NCI-H82 (cell line): ENCODE data around the gene FHL1.

Experiments
- DNase-seq: peaks from one replicate; lab custom pipeline; 2025; lab: John Stamatoyannopoulos, UW

Gene FHL1

DNA sequence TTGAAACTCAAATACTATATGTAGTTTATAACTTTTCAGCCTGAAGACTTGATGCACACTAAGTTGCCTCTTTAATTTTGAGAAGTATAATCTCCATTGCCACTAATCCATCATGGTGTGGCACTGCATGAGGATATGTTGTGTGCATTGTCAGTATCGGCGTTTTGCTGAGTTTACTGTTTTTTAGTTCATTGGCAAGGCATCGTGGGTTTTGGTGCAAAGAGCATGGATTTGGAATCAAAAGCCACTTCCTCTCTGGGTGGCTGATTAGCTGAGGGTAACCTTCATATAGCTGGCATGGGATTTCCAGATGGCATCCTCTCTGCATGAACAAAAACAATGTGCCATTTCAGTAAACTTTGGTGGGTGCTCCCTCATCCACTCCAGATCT, 38.7 kb downstream of the FHL1 start:
- DNase-seq: no peak

DNA sequence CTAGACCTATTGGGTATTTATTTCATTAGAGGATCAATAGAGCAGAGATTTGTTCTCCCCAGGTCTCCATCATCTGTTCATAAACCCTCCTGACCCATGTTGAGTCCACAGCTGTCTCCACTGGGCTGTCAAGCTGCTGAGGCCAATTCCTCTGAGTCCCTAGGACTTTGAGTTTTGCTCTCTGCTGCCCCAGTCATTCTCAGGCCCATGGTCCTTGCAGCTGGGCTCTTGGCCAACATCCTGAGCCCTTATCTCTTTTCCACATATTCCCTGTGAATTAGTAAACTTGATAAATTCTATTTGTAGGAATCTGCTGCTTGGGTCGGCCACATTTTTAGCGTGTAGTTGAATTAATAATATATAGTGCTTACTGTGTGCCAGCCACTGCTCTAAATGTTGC, 41.9 kb downstream of the FHL1 start:
- no peak for DNase-seq

DNA sequence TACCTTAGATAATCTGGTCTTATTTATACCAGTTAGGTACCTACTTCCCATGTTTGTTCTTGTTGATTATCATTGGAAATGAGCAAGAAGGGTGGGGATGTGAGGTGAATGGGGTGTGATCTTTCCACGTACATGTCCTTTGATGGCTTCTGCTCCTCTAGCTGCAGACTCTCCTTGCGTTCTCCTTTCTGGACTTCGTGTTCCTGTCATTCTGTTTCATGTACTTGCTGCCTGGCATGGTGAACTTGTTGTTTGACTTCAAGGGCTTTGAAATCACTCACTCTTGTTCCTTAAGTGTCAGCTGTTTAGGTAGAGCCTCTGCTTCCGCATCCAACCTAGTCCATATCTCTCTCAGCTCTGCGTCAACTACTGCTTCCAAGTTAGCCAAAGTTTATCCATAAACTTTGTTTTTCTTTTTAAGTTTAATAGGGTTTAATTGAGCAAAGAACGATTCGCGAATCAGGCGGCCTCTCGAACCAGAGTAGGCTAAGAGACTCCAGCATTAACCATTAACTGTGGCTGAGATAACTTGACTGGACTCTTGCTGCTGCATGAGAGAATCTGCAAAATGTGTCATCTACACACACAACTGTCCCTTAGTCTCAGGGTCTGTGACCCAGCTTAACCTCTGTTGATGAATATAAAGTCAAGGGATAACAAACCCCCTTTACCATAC, 42.8 kb downstream of the FHL1 start:
- no peak for DNase-seq

DNA sequence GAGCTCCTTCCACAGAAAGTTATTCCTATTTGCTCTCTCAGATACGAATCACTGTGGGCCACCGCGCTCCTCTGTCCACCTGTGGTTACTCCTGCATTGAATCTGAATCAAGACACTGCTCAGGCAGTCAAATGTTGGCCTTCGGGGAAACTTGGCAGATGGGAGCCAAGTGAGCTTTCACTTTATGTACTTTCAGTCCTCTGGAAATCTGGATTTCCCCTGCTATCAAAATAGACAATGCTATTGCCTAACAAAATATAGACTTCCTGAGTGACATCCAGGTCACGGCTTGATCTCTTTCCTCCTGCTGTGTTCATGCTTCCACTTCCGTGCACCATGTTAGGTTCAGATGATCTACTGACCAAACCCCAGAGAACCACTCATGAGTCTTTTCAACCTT, 43.8 kb downstream of the FHL1 start:
- DNase-seq: no peak

DNA sequence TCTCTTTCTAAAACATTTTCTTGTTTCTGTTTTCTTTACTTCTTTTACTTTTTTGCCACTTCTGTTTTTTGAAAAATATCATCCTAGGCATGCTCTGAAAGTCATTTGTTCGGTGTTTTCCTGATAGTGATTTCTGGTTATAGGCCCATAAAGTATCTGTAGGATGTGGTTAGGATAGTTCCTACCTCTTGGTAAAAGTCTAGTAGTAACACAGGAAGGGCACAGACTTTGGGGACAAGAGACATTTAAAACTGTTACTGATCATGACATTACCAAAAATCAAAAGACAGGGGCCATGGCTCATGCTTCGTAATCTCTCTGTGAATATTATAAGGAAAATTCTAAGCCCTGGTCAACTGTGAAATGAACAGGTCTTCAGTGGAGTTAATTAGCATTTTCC, 44.8 kb downstream of the FHL1 start:
- no peak for DNase-seq

DNA sequence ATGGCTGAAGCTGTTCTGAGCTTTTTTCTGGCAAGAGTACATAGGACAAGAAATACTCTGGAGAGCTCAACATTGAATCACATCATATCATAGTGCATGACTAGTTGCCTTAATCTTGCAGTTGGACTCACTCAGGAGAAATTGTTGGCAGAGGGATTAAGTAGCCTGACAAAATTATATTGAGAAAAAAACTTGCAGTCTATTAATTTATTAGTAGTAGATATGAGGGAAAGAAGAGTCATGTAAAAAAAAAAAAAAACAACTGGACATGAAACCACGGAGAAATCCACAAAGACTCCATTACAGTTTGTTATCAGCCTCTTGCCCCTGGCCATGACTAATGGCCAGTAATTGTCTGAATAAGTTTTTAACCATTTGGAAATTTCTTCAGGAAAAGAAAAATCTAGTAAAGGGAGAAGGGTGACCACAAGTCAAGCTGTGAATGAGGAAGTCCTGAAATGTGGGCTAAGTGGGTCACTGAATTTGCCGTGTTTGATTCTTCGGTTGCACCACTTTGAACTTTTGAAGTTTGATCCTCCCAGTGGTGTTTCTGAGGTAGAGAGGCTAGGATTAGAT, 45.6 kb downstream of the FHL1 start:
- DNase-seq: no peak

DNA sequence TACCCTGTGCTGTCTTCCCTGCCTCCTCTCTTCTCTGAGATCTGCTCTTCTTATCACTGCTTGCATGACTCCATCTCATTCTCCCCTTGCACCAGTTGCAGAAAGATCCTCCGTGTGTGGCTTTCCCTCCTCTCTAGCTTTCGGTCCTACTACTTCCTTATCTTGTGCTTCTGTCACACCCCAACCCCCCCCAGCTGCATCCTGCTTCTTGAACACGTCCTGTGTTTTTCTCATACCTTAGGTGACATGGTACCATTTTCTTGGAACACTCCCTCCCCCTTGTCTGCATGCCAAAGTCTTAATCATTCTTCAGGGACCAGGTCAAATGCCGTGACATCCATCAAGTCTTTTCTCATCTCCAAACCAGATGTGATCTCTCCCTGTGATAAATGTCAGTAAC, 46.4 kb downstream of the FHL1 start:
- DNase-seq: no peak

DNA sequence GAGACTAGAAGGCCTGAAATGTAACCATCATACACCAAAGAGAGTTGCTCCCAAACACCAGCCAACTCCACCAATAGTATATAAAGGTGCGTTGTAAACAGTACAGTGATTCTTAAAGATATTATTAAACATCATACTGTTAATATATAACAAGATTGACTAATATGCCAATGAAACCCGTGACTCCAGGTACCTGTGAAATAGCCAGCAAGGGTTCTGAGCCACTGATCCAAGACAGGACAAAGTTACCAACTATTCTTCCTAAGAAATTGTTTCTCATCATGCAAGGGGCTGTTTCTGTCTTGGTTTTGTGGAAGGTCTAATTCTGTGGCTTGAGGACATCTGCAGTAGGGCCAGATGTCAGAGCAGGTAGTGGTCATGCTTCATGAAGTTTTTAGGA, 47.2 kb downstream of the FHL1 start:
- no peak for DNase-seq

DNA sequence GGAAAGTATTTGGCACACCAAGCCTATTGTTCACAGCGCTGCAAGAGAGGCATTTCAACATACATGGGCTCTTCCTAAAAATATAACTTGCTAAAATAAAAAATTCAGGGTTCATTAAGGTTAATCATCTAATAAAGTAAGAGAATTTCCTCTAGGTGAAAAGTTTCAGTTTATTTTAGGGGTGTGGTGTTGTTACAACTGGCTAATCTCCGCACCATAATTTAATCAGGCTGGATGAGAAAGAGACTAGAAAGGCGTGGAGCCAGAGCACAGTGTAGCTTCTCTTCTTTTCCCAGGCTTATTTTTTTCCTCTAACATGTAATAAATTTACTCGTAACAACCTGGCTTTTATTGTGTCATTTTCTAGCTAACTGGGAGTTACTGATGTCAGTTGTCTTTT, 47.9 kb downstream of the FHL1 start:
- no peak for DNase-seq

DNA sequence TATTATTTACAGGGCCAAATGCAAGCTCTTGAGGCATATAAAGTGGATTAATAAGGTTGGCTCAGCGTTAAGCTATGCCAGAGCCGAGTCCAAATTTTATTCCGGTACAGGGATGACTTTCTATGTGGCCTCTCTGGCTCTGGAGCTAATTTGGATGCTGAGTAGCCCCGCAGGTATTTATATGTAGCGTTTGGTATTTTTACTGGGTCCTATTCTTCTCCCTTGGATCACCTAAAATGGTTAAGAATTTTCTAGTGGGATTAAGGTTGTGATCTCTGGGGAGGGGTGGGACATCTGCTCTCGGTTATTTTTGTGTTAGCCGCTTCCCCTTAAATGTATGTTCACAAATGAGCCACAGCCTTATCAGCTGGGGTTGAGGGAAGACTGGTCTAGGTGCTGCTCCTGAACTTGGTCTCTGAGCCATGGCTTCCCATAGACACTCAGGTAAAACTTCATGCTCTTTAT, 49.4 kb downstream of the FHL1 start:
- DNase-seq: peak; percentile 76

DNA sequence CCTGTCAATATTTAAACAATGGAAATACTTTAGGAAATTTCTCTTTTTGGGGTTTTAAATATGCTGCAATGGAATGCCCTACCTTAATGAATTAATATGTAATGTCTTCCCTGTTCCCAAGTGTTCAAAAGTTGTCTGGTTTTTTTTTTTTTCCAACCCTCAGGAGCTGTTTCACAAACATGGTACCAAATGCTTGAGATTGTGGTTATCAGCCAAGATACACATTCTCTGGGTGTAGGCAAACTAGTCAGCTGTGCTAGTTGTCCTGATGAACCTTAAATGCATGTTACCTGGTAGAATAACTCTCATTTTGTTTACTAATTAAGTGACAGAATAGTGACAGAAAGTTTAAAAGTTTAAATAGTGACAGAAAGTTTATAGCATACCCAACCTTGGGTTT, 50.7 kb downstream of the FHL1 start:
- DNase-seq: no peak

DNA sequence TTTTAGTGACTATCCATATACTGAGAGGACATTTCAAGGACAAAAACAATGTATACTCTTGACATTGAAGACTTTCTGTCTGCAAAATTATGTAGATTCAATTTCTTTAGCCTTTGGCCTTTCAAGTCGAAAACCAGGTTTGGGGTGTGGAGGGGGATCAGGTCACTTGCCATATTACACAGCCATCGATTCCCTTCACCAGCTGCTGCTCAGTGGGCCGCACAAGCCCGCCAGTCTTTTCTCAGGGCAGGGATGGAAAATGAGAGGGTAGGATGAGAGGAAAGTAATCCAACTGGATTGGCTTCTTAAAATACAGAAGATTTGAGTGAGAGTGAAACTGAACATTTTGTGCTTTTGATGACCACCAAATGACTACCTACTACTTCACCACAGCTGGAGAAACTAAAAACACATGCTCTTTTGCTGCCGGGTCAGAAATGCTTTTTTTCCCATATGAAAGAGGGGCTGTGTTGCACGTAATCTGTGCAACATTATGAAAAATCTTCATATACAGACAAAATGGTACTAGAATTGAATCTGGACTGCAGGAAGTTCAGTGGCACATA, 51.4 kb downstream of the FHL1 start:
- no peak for DNase-seq

DNA sequence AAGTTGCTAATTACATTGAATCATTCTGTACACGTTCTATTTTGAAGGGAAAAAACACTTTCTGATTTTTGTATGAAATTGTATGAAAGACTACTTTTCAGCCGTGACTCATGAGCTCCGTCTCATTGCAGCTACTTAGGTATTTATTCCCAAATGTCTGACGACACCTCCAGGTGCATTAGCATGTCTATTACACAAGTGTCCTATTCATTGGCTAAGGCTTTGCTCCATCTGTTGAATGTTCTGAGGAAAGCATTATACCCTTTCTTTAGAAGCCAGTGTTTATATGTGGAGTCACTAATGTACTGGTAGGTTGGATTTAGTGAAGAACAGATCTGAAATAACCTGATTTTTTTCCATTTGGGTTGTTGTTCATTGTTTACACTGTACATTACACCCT, 52.0 kb downstream of the FHL1 start:
- peak; percentile 14 for DNase-seq

DNA sequence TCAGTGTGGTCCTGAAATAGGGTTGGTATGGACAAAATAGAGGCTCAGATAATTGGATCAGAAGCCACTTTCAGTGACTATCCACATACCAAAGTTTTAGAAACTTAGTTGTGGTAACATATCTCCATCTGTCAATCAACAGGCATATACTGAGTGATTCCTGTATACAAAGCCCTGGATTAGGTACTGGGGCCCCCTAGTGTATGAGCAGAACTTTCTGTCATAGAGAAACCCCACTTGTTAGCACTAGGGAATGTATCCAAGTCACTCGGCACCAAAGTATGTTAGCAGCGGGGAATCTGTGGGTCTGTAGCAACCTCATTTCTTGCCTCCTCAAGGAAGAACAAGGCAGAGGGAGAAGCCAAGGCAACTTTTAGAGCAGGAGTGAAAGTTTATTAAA, 53.1 kb downstream of the FHL1 start:
- DNase-seq: peak; percentile 41

DNA sequence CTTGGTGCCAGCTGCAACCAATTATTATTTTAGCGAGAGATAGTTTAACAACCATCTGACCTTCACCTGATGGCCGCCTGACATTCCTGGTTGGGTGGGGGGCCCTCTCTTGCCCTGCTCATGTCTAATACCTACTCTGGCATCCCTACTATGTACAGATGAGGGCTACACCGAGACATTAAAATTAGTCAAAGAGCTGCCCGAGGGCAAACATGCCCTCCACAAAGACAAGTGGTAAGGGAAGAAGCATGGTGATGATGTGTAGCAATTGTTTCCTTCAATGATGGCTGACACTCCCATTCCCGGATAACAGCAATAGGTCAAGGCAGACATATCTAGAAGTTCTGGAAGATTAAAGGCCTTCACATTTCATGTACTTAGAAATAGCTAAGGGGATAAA, 54.3 kb downstream of the FHL1 start:
- DNase-seq: no peak

DNA sequence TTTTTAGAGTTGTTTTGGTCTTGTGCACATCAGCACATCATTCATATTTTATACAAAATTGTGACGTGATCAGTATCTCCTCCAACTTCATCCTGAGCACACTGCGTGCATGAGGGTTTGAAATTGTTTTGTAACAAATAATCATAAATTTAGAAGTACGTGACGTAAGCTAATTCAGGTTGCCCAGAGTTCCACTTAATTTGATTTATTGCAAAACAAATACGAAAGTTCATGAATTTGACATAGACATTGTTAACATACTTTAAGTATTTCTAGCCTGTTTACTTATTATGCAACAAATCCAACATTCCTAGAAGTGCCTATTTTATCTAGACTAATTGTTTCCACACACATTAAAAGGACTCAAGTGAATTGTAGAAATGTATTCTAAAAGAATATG, 55.6 kb downstream of the FHL1 start:
- DNase-seq: no peak

DNA sequence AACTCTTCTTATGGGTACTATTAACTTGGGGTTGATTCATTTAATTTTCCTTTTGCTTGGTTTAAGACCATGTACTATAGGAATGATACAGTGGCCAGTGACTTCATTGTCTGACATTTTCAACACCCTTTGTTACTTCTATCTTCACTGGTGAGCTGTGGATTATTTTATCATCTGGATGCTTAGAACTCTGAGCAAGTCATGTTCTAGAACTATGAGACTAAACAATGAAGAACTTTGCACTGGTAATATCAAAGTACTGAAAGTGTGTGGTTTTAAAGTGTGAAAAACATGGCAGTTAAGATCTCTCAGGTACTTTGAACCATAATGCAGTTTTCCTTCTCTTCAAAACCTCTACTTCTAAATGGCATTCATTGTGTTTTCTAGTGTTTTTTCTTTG, 56.1 kb downstream of the FHL1 start:
- DNase-seq: no peak

DNA sequence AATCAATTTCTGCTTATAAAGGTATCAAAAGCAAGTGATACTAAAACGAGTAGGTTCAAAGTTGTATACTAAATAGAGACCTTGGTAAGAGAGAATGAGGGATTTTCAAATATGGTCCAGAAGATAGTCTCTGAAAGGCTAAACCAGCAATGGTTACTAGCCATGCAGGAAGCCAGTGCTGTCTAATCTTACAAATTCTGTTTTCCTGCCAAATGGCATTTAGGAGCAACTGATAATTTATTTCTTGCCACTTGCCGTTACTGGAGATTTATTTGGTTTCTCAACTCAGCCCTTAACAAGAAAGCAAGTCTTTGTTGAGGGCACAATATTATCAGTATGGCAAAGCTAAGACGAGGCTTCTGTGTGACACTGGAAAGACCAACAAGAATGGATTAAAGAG, 56.6 kb downstream of the FHL1 start:
- no peak for DNase-seq

DNA sequence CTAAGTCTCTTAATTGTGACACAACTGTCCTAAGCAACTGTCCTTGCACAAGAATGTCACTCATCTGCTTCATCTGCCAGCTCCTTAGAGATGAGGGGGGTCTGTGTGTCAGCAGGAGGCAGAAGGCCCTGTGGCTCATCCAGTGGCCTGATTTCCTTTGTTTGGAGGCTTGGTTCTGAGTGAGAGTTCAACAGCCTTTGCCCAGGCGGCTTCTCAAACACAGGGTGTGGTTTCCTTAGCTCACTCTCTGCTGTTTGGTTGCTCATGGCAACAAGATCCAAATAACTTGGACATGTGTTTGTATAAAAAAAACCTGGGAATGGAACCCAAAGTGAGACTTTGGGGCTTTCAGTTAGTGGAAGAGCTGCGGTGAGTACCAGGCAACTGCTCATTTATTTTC, 57.2 kb downstream of the FHL1 start:
- DNase-seq: no peak

DNA sequence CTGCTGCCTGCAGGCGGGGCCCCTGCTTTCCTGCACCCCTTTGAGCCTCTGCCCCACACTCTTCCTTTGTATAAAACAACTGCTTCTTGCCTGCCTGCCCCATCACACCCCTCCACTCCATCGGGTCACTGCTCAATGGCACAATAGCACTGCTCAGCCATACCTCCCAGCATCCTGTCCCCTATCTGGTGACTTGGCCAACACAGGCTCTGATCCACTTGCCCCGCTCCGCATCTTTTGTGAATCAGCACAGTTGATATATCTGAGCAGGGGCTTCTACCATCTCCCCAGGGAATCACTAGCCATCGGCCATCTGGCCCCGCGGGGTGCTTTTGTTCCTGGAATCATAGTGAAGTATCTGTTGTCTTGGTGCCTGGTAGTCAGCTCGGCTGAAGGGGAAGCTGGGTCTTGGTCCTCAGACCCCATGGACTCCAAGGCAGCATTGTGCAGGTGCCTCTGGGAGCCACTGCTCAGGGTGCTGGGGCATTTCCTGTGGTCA, 58.6 kb downstream of the FHL1 start:
- DNase-seq: peak; percentile 61

DNA sequence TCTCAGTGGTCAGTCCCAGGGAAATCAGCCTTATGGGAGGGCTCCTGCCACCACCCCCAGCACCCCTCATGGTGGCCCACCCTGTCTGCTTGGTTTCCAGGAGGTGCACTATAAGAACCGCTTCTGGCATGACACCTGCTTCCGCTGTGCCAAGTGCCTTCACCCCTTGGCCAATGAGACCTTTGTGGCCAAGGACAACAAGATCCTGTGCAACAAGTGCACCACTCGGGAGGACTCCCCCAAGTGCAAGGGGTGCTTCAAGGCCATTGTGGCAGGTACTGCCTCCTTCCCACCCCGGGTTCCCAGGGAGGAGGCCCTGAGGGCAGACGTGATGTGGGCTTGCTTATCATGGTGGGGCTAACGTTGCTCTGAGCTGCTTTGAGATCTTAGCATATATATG, 59.6 kb downstream of the FHL1 start:
- no peak for DNase-seq

DNA sequence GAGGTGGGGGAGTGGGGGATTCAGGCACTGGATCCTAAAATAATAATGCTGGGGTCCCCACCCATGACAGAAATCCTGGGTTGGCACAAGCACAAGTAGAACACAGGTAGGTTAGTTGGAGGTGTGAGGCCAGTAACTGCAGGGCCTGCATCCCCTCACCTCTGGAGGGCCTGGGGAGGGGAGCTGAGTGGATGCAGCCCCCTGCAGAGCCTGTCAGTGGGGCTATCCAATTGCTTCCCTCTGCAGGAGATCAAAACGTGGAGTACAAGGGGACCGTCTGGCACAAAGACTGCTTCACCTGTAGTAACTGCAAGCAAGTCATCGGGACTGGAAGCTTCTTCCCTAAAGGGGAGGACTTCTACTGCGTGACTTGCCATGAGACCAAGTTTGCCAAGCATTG, 60.2 kb downstream of the FHL1 start:
- no peak for DNase-seq

DNA sequence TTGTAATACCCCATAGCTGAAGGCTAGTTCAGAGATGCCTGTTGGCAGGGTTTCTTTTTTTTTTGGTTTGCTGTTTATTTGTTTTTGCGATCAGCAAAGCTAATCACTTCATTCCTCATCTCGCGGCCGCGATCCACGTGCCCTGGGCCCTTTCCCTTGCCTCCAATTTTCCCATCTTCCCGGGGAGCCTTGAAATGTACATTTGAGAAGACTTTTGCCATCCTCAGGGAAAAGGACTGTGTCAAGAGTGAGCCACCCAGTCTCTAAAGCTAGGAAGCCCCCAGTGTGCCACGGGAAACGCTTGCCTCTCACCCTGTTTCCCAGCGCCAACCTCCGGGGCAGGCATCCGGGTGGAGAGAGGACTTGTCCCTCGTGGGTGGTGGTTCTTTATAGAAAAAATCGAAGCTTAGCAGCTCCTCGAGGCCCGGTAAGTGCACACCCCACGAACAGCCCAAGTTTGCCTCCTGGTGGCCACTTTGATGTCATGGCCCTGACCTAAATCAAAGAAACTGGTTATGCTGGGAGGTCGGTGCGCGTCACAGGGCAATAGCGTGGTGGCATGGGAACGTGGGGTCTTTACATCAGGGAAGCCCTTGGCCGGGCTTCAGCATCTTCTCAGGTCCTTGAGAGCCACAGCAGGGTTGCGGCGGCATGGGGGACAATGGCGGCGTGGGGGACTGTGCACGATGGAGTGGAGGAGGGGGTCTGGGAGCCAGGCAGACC, 61.8 kb downstream of the FHL1 start:
- peak; percentile 46 for DNase-seq
